GM23338 (cell line): Measurements from ENCODE around the gene CRYBA1. TPM values are rescaled to one million over a fixed set of nuclear protein-coding genes. Genes with fewer than 3 reads are reported as not detected.

Experiments used
- ATAC-seq: fragments of 200-7000 bp; cut with Tn5 transposase; 3 replicates; pipeline ENCODE4 v1.9.1; 2020
- DNase-seq: peaks from one replicate; pipeline ENCODE4 v3.0.0-alpha.2; 2015; ENCODE audit warnings: low spot score
- H2AFZ ChIP-seq: fragments of 200-600 bp; sonication (generic); 2 replicates; pipeline ENCODE4 v1.8.0; 2016; ENCODE audit warnings: antibody characterized with exemption, mild to moderate bottlenecking, moderate library complexity
- H3F3A ChIP-seq: fragments of 200-600 bp; sonication (generic); replicated peaks from 2 replicates; pipeline ENCODE4 v1.8.0; 2017; ENCODE audit warnings: antibody characterized with exemption, mixed run types, low read depth
- H3K27ac ChIP-seq: fragments of 200-600 bp; sonication (generic); 2 replicates; pipeline ENCODE4 v1.6.1; 2016; ENCODE audit warnings: low read depth
- H3K27me3 ChIP-seq: fragments of 200-600 bp; sonication (generic); 2 replicates; pipeline ENCODE4 v1.8.0; 2016; ENCODE audit warnings: mild to moderate bottlenecking, mixed run types, moderate library complexity; ENCODE audit not compliant: insufficient read depth
- H3K36me3 ChIP-seq: fragments of 200-600 bp; sonication (generic); 2 replicates; pipeline ENCODE4 v1.8.0; 2016; ENCODE audit warnings: mild to moderate bottlenecking; ENCODE audit not compliant: insufficient read depth
- H3K4me1 ChIP-seq: fragments of 200-600 bp; sonication (generic); 2 replicates; pipeline ENCODE4 v1.8.0; 2016; ENCODE audit warnings: mild to moderate bottlenecking, moderate library complexity; ENCODE audit not compliant: insufficient read depth
- H3K4me2 ChIP-seq: fragments of 200-600 bp; sonication (generic); 2 replicates; pipeline ENCODE4 v1.7.1; 2017; ENCODE audit warnings: mixed run types
- H3K4me3 ChIP-seq: fragments of 200-600 bp; sonication (generic); 2 replicates; pipeline ENCODE4 v1.6.1; 2016; ENCODE audit warnings: mixed run types
- H3K79me2 ChIP-seq: fragments of 200-600 bp; sonication (generic); replicated peaks from 2 replicates; pipeline ENCODE4 v1.8.0; 2017; ENCODE audit warnings: mild to moderate bottlenecking; ENCODE audit not compliant: insufficient read depth
- H3K9me2 ChIP-seq: fragments of 200-600 bp; sonication (generic); 2 replicates; pipeline ENCODE4 v1.8.0; 2017; ENCODE audit not compliant: insufficient read depth
- H4K20me1 ChIP-seq: fragments of 200-600 bp; sonication (generic); replicated peaks from 2 replicates; pipeline ENCODE4 v1.8.0; 2017; ENCODE audit warnings: mild to moderate bottlenecking; ENCODE audit not compliant: insufficient read depth
- H3K27ac Mint-ChIP-seq: 2 replicates; pipeline ENCODE4 v1.8.0; 2020; ENCODE audit warnings: inconsistent platforms, mild to moderate bottlenecking, moderate library complexity, mixed read lengths
- H3K27me3 Mint-ChIP-seq: 3 replicates; pipeline ENCODE4 v1.8.0; 2022; ENCODE audit warnings: low read depth, mild to moderate bottlenecking, moderate library complexity, mixed read lengths, inconsistent platforms; ENCODE audit not compliant: insufficient read depth, poor library complexity
- H3K36me3 Mint-ChIP-seq: 3 replicates; pipeline ENCODE4 v1.8.0; 2021; ENCODE audit warnings: low read depth, mild to moderate bottlenecking, inconsistent platforms, moderate library complexity, mixed read lengths
- H3K4me1 Mint-ChIP-seq: 3 replicates; pipeline ENCODE4 v1.8.0; 2020; ENCODE audit warnings: mild to moderate bottlenecking, inconsistent platforms, mixed read lengths
- H3K4me3 Mint-ChIP-seq: 3 replicates; pipeline ENCODE4 v1.8.0; 2021; ENCODE audit warnings: moderate library complexity, mild to moderate bottlenecking, inconsistent platforms, mixed read lengths
- H3K9me3 Mint-ChIP-seq: 3 replicates; pipeline ENCODE4 v1.8.0; 2020; ENCODE audit warnings: moderate library complexity, mild to moderate bottlenecking, inconsistent platforms, mixed read lengths
- CREB1 ChIP-seq: fragments of 250-450 bp; sonication (Bioruptor Pico); IDR thresholded peaks from 2 replicates; pipeline ENCODE4 v1.5.0; 2020; ENCODE audit warnings: low read depth, mild to moderate bottlenecking, moderate library complexity
- CTCF ChIP-seq, 2 experiments: fragments of 200-600 bp in 1 of 2; sonication (generic) in 1 of 2; conservative IDR thresholded peaks; 2 replicates each; pipeline versions ENCODE4 v1.5.1 to v1.6.1; 2016 to 2017; ENCODE audit warnings: antibody characterized with exemption in 2 of 2, low read depth in 2 of 2, mild to moderate bottlenecking in 2 of 2, moderate library complexity in 1 of 2
- EZH2 ChIP-seq: fragments of 200-600 bp; sonication (generic); IDR thresholded peaks from one replicate; pipeline ENCODE4 v1.8.0; 2017; ENCODE audit warnings: antibody characterized with exemption, mild to moderate bottlenecking, low read depth; ENCODE audit not compliant: unreplicated experiment
- EZH2phosphoT487 ChIP-seq: fragments of 200-600 bp; sonication (generic); IDR thresholded peaks from one replicate; pipeline ENCODE4 v1.8.1; 2018; ENCODE audit warnings: antibody characterized with exemption; ENCODE audit not compliant: unreplicated experiment
- JUNB ChIP-seq: IDR thresholded peaks from one replicate; pipeline ENCODE4 v1.6.1; 2016; ENCODE audit warnings: antibody characterized with exemption; ENCODE audit not compliant: unreplicated experiment
- NANOG ChIP-seq: IDR thresholded peaks from 2 replicates; pipeline ENCODE4 v1.6.1; 2016; ENCODE audit warnings: antibody characterized with exemption, borderline replicate concordance
- POLR2AphosphoS5 ChIP-seq: IDR thresholded peaks from 2 replicates; pipeline ENCODE4 v1.6.1; 2016; ENCODE audit warnings: antibody characterized with exemption, low read depth
- STAT1 ChIP-seq: IDR thresholded peaks from one replicate; pipeline ENCODE4 v1.6.1; 2016; ENCODE audit warnings: antibody characterized with exemption; ENCODE audit not compliant: unreplicated experiment
- ZNF114 ChIP-seq: fragments of 250-450 bp; sonication (Bioruptor Pico); IDR thresholded peaks from 2 replicates; pipeline ENCODE4 v1.5.0; 2020; ENCODE audit warnings: mild to moderate bottlenecking, moderate library complexity
- ZNF331 ChIP-seq: fragments of 250-450 bp; sonication (Bioruptor Pico); IDR thresholded peaks from 2 replicates; pipeline ENCODE4 v1.5.0; 2020; ENCODE audit warnings: low read depth, mild to moderate bottlenecking, moderate library complexity
- polyA plus RNA-seq: library from polyadenylated mRNA; unstranded; fragments of >200 nt; fragmentation: Nextera tagmentation; extraction: Ambion mirVana; gene quantifications from 2 replicates; pipeline ENCODE4 v1.2.1, GENCODE V29; 2016
- total RNA-seq: library from RNA; depleted of rRNA; stranded (reverse); fragments of >200 nt; shearing (Covaris generic); gene quantifications from 2 replicates; pipeline ENCODE4 v1.2.3, GENCODE V29; 2014
- TF ChIP-seq, protein P1 (sequence below): IDR thresholded peaks from one replicate; pipeline ENCODE4 v1.6.1; 2018; ENCODE audit warnings: antibody characterized with exemption; ENCODE audit not compliant: unreplicated experiment
- TF ChIP-seq, protein P2 (sequence below): IDR thresholded peaks from 2 replicates; pipeline ENCODE4 v1.6.1; 2016; ENCODE audit warnings: antibody characterized with exemption
- TF ChIP-seq, protein P3 (sequence below): fragments of 250-450 bp; sonication (Bioruptor Pico); IDR thresholded peaks from 2 replicates; pipeline ENCODE4 v1.5.0; 2020; ENCODE audit warnings: mild to moderate bottlenecking, moderate library complexity

The CRYBA1 gene
- total and polyA plus RNA-seq, 2 experiments from 2014 or later, result not detected

- no peaks in the 10 kb centered on the region for H3K9me2 ChIP-seq
- H3K79me2 ChIP-seq, result peaks cover 38% of the 10 kb centered on the region
- Mint-ChIP-seq H3K9me3 (peaks cover 3% of the 10 kb centered on the region), H3K27ac (no peak overlapping the region), H3K4me3 (peak overlapping the region; percentile 43; the same call in 1 of the 3 replicates), H3K27me3 (peaks cover 10% of the 10 kb centered on the region), H3K36me3 (peaks cover 24% of the 10 kb centered on the region), H3K4me1 (peaks cover 16% of the 10 kb centered on the region)
- no peaks in the 10 kb centered on the region for H3K36me3 ChIP-seq
- ATAC-seq, result no peak
- no peak for DNase-seq
- no peak overlapping the region for H3K27ac ChIP-seq
- no peak overlapping the region for H2AFZ ChIP-seq
- no peaks in the 10 kb centered on the region for H3F3A ChIP-seq
- no peaks in the 10 kb centered on the region for H3K27me3 ChIP-seq
- H4K20me1 ChIP-seq, result peaks cover 10% of the 10 kb centered on the region
- H3K4me1 ChIP-seq, result peaks cover 12% of the 10 kb centered on the region; the same call in 1 of the 2 replicates
- no peak for TF ChIP-seq NANOG
- no peak for TF ChIP-seq STAT1
- TF ChIP-seq, protein P1, sequence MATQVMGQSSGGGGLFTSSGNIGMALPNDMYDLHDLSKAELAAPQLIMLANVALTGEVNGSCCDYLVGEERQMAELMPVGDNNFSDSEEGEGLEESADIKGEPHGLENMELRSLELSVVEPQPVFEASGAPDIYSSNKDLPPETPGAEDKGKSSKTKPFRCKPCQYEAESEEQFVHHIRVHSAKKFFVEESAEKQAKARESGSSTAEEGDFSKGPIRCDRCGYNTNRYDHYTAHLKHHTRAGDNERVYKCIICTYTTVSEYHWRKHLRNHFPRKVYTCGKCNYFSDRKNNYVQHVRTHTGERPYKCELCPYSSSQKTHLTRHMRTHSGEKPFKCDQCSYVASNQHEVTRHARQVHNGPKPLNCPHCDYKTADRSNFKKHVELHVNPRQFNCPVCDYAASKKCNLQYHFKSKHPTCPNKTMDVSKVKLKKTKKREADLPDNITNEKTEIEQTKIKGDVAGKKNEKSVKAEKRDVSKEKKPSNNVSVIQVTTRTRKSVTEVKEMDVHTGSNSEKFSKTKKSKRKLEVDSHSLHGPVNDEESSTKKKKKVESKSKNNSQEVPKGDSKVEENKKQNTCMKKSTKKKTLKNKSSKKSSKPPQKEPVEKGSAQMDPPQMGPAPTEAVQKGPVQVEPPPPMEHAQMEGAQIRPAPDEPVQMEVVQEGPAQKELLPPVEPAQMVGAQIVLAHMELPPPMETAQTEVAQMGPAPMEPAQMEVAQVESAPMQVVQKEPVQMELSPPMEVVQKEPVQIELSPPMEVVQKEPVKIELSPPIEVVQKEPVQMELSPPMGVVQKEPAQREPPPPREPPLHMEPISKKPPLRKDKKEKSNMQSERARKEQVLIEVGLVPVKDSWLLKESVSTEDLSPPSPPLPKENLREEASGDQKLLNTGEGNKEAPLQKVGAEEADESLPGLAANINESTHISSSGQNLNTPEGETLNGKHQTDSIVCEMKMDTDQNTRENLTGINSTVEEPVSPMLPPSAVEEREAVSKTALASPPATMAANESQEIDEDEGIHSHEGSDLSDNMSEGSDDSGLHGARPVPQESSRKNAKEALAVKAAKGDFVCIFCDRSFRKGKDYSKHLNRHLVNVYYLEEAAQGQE, result no peak
- TF ChIP-seq CREB1 (CRISPR knock-in tag), result no peak
- TF ChIP-seq, protein P2, sequence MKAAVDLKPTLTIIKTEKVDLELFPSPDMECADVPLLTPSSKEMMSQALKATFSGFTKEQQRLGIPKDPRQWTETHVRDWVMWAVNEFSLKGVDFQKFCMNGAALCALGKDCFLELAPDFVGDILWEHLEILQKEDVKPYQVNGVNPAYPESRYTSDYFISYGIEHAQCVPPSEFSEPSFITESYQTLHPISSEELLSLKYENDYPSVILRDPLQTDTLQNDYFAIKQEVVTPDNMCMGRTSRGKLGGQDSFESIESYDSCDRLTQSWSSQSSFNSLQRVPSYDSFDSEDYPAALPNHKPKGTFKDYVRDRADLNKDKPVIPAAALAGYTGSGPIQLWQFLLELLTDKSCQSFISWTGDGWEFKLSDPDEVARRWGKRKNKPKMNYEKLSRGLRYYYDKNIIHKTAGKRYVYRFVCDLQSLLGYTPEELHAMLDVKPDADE, result no peak
- TF ChIP-seq, protein P3, sequence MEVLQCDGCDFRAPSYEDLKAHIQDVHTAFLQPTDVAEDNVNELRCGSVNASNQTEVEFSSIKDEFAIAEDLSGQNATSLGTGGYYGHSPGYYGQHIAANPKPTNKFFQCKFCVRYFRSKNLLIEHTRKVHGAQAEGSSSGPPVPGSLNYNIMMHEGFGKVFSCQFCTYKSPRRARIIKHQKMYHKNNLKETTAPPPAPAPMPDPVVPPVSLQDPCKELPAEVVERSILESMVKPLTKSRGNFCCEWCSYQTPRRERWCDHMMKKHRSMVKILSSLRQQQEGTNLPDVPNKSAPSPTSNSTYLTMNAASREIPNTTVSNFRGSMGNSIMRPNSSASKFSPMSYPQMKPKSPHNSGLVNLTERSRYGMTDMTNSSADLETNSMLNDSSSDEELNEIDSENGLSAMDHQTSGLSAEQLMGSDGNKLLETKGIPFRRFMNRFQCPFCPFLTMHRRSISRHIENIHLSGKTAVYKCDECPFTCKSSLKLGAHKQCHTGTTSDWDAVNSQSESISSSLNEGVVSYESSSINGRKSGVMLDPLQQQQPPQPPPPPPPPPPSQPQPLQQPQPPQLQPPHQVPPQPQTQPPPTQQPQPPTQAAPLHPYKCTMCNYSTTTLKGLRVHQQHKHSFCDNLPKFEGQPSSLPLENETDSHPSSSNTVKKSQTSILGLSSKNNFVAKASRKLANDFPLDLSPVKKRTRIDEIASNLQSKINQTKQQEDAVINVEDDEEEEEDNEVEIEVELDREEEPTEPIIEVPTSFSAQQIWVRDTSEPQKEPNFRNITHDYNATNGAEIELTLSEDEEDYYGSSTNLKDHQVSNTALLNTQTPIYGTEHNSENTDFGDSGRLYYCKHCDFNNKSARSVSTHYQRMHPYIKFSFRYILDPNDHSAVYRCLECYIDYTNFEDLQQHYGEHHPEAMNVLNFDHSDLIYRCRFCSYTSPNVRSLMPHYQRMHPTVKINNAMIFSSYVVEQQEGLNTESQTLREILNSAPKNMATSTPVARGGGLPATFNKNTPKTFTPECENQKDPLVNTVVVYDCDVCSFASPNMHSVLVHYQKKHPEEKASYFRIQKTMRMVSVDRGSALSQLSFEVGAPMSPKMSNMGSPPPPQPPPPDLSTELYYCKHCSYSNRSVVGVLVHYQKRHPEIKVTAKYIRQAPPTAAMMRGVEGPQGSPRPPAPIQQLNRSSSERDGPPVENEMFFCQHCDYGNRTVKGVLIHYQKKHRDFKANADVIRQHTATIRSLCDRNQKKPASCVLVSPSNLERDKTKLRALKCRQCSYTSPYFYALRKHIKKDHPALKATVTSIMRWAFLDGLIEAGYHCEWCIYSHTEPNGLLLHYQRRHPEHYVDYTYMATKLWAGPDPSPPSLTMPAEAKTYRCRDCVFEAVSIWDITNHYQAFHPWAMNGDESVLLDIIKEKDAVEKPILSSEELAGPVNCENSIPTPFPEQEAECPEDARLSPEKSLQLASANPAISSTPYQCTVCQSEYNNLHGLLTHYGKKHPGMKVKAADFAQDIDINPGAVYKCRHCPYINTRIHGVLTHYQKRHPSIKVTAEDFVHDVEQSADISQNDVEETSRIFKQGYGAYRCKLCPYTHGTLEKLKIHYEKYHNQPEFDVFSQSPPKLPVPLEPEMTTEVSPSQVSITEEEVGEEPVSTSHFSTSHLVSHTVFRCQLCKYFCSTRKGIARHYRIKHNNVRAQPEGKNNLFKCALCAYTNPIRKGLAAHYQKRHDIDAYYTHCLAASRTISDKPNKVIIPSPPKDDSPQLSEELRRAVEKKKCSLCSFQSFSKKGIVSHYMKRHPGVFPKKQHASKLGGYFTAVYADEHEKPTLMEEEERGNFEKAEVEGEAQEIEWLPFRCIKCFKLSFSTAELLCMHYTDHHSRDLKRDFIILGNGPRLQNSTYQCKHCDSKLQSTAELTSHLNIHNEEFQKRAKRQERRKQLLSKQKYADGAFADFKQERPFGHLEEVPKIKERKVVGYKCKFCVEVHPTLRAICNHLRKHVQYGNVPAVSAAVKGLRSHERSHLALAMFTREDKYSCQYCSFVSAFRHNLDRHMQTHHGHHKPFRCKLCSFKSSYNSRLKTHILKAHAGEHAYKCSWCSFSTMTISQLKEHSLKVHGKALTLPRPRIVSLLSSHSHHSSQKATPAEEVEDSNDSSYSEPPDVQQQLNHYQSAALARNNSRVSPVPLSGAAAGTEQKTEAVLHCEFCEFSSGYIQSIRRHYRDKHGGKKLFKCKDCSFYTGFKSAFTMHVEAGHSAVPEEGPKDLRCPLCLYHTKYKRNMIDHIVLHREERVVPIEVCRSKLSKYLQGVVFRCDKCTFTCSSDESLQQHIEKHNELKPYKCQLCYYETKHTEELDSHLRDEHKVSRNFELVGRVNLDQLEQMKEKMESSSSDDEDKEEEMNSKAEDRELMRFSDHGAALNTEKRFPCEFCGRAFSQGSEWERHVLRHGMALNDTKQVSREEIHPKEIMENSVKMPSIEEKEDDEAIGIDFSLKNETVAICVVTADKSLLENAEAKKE, result no peak
- no peak for TF ChIP-seq EZH2
- no peak for TF ChIP-seq CTCF (conservative IDR thresholded peaks at IDR 0.05; ENCODE audit: low read depth in 2 of 2)
- no peak for TF ChIP-seq POLR2AphosphoS5
- TF ChIP-seq ZNF114 (CRISPR knock-in tag), result no peak
- no peak for TF ChIP-seq EZH2phosphoT487
- no peak for TF ChIP-seq JUNB
- TF ChIP-seq ZNF331, result no peak
- H3K4me2 ChIP-seq, result no peak overlapping the region
- no peak overlapping the region for H3K4me3 ChIP-seq
Measured at GRCh38 chr17:29295420-29295819, 48.8 kb downstream of the CRYBA1 start.
